ENCODE data around the gene CELF4. TPM values are rescaled to one million over a fixed set of nuclear protein-coding genes. Genes with fewer than 3 reads are reported as not detected.

The CELF4 gene
- polyA plus RNA-seq, 1 donor (not counting 4 experiments of a cell fraction or from before 2014, with no cell fraction given) = not detected

GRCh38 chr18:37261246-37261840 is 304.3 kb downstream of the CELF4 start:
- DNase-seq (ENCODE audit: low read depth, low spot score) (no peak), FAIRE-seq (no peak)
- Histone ChIP-seq H3K9me3 (ENCODE audit: control insufficient read depth, low read depth, low read length) (no peaks in the 10 kb centered on the region), H3K36me3 (ENCODE audit: control insufficient read depth in 2 of 2, extremely low read depth in 1 of 2, insufficient read depth in 2 of 2, low read length in 2 of 2) (no peaks in the 10 kb centered on the region), H3K9me1 (ENCODE audit: control insufficient read depth, extremely low read depth, insufficient read depth, low read length) (no peaks in the 10 kb centered on the region), H3K9ac (ENCODE audit: control insufficient read depth, extremely low read depth, insufficient read depth, low read length) (no peak overlapping the region), H3K4me3 (ENCODE audit: control insufficient read depth in 2 of 3, extremely low read depth in 1 of 3, insufficient read depth in 2 of 3, low read depth in 1 of 3, low read length in 3 of 3) (no peak overlapping the region), H4K20me1 (ENCODE audit: control insufficient read depth, extremely low read depth, insufficient read depth, low read length) (no peaks in the 10 kb centered on the region), H3K79me2 (ENCODE audit: control insufficient read depth, insufficient read depth, low read length) (no peaks in the 10 kb centered on the region), H3K4me1 (ENCODE audit: control insufficient read depth, extremely low read depth, insufficient read depth, low read length) (no peaks in the 10 kb centered on the region), H2AFZ (ENCODE audit: control insufficient read depth, low read length) (no peak overlapping the region), H3K27me3 (ENCODE audit: control insufficient read depth, extremely low read depth, insufficient read depth, low read length) (peaks cover 27% of the 10 kb centered on the region), H3K4me2 (ENCODE audit: control insufficient read depth, extremely low read depth, insufficient read depth, low read depth, low read length) (no peak overlapping the region), H3K27ac (ENCODE audit: control insufficient read depth, insufficient read depth, low read length) (no peak overlapping the region)
- dilution Hi-C loops (cut with MboI; ENCODE audit: extremely low pct_ligation_motif_present, low sequenced_read_pairs) = no loop called here
- TF ChIP-seq CTCF (optimal IDR thresholded peaks at IDR 0.05 in 1 of 3, IDR thresholded peaks at IDR 0.05 in 1 of 3, conservative IDR thresholded peaks at IDR 0.05 in 1 of 3; ENCODE audit: extremely low read depth in 1 of 3, insufficient read depth in 2 of 3, low read length in 3 of 3) (no peak), EZH2 (IDR thresholded peaks at IDR 0.05; ENCODE audit: low read length) (no peak)

- TF ChIP-seq EZH2 (IDR thresholded peaks at IDR 0.05; ENCODE audit: low read length) (no peak), CTCF (optimal IDR thresholded peaks at IDR 0.05 in 1 of 3, IDR thresholded peaks at IDR 0.05 in 1 of 3, conservative IDR thresholded peaks at IDR 0.05 in 1 of 3; ENCODE audit: extremely low read depth in 1 of 3, insufficient read depth in 2 of 3, low read length in 3 of 3) (no peak)
- dilution Hi-C loops (cut with MboI; ENCODE audit: extremely low pct_ligation_motif_present, low sequenced_read_pairs) = no loop called here
- no peaks in the 10 kb centered on the region for H3K79me2 ChIP-seq (ENCODE audit: control insufficient read depth, insufficient read depth, low read length)
- DNase-seq (ENCODE audit: low read depth, low spot score) = no peak
- no peaks in the 10 kb centered on the region for H3K36me3 ChIP-seq (ENCODE audit: control insufficient read depth in 2 of 2, extremely low read depth in 1 of 2, insufficient read depth in 2 of 2, low read length in 2 of 2)
- H3K9me1 ChIP-seq (ENCODE audit: control insufficient read depth, extremely low read depth, insufficient read depth, low read length) = no peaks in the 10 kb centered on the region
- no peak overlapping the region for H3K4me2 ChIP-seq (ENCODE audit: control insufficient read depth, extremely low read depth, insufficient read depth, low read depth, low read length)
- H3K9ac ChIP-seq (ENCODE audit: control insufficient read depth, extremely low read depth, insufficient read depth, low read length) = no peak overlapping the region
- H3K4me1 ChIP-seq (ENCODE audit: control insufficient read depth, extremely low read depth, insufficient read depth, low read length) = no peaks in the 10 kb centered on the region
- H3K4me3 ChIP-seq (ENCODE audit: control insufficient read depth in 2 of 3, extremely low read depth in 1 of 3, insufficient read depth in 2 of 3, low read depth in 1 of 3, low read length in 3 of 3) = no peak overlapping the region
- no peaks in the 10 kb centered on the region for H3K9me3 ChIP-seq (ENCODE audit: control insufficient read depth, low read depth, low read length)
- H4K20me1 ChIP-seq (ENCODE audit: control insufficient read depth, extremely low read depth, insufficient read depth, low read length) = no peaks in the 10 kb centered on the region
- peaks cover 33% of the 10 kb centered on the region for H3K27me3 ChIP-seq (ENCODE audit: control insufficient read depth, extremely low read depth, insufficient read depth, low read length)
- no peak for FAIRE-seq
- H2AFZ ChIP-seq (ENCODE audit: control insufficient read depth, low read length) = no peak overlapping the region
- H3K27ac ChIP-seq (ENCODE audit: control insufficient read depth, insufficient read depth, low read length) = no peak overlapping the region
Measured at GRCh38 chr18:37260367-37261093, 305.1 kb downstream of the CELF4 start.

All from keratinocyte (primary cell).